HepG2 (cell line): Measurements from ENCODE around the gene CAMK2G. TPM values are rescaled to one million over a fixed set of nuclear protein-coding genes. Genes with fewer than 3 reads are reported as not detected.

Source experiments
- ATF1 ChIP-seq: IDR thresholded peaks from 2 replicates; pipeline ENCODE4 v1.6.1; 2016; ENCODE audit warnings: mild to moderate bottlenecking, control low read depth
- DBP ChIP-seq: sonication (generic); formaldehyde crosslinking; IDR thresholded peaks from 2 replicates; pipeline ENCODE4 v1.4.0; 2020; ENCODE audit warnings: missing genetic modification reagents; ENCODE audit errors: not compliant biosample characterization
- FOXO1 ChIP-seq: sonication (generic); formaldehyde crosslinking; IDR thresholded peaks from 2 replicates; pipeline ENCODE4 v1.4.0; 2020; ENCODE audit warnings: missing genetic modification reagents
- HOXA9 ChIP-seq: sonication (generic); formaldehyde crosslinking; IDR thresholded peaks from 2 replicates; pipeline ENCODE4 v1.8.1; 2022; ENCODE audit warnings: missing genetic modification reagents, mild to moderate bottlenecking, moderate library complexity, borderline replicate concordance
- NFATC3 ChIP-seq: sonication (generic); formaldehyde crosslinking; IDR thresholded peaks from 2 replicates; pipeline ENCODE4 v1.5.1; 2020; ENCODE audit warnings: mild to moderate bottlenecking, missing genetic modification reagents
- NR2F1 ChIP-seq, 2 experiments: fragments of 450-650 bp in 1 of 2; formaldehyde crosslinking in 1 of 2; IDR thresholded peaks; 2 replicates each; pipeline versions ENCODE4 v1.5.0 to v1.6.1; 2016 to 2020; ENCODE audit warnings: mild to moderate bottlenecking in 1 of 2, missing compliant biosample characterization in 1 of 2, missing genetic modification reagents in 1 of 2, moderate library complexity in 1 of 2
- PITX1 ChIP-seq: sonication (generic); formaldehyde crosslinking; IDR thresholded peaks from 2 replicates; pipeline ENCODE4 v1.5.1; 2020; ENCODE audit warnings: mild to moderate bottlenecking, missing genetic modification reagents
- PRPF4 ChIP-seq: fragments of 200-400 bp; formaldehyde crosslinking; IDR thresholded peaks from 2 replicates; pipeline ENCODE4 v1.6.1; 2016; ENCODE audit warnings: low read length, low read depth; ENCODE audit not compliant: poor library complexity, severe bottlenecking
- REL ChIP-seq: sonication (generic); formaldehyde crosslinking; conservative IDR thresholded peaks from 2 replicates; pipeline ENCODE4 v1.8.0; 2022; ENCODE audit warnings: mild to moderate bottlenecking, missing genetic modification reagents, moderate library complexity
- REXO4 ChIP-seq: sonication (generic); formaldehyde crosslinking; IDR thresholded peaks from 2 replicates; pipeline ENCODE4 v1.8.0; 2022; ENCODE audit warnings: missing genetic modification reagents, mild to moderate bottlenecking, borderline replicate concordance
- SALL1 ChIP-seq: sonication (generic); formaldehyde crosslinking; IDR thresholded peaks from 2 replicates; pipeline ENCODE4 v1.8.0; 2022; ENCODE audit warnings: mild to moderate bottlenecking, missing genetic modification reagents
- SALL2 ChIP-seq: sonication (generic); formaldehyde crosslinking; IDR thresholded peaks from 2 replicates; pipeline ENCODE4 v1.8.1; 2023; ENCODE audit warnings: mild to moderate bottlenecking, missing genetic modification reagents, inconsistent platforms
- SRSF1 ChIP-seq: fragments of 200-400 bp; formaldehyde crosslinking; optimal IDR thresholded peaks from 2 replicates; pipeline ENCODE3; 2017; ENCODE audit warnings: mild to moderate bottlenecking, low read depth, low read length, moderate library complexity
- SRSF4 ChIP-seq: fragments of 200-400 bp; formaldehyde crosslinking; IDR thresholded peaks from one replicate; pipeline ENCODE4 v1.6.1; 2018; ENCODE audit warnings: mild to moderate bottlenecking, low read depth, low read length, moderate library complexity; ENCODE audit not compliant: poor library complexity, severe bottlenecking
- SUZ12 ChIP-seq: fragments of 150-350 bp; IDR thresholded peaks from 2 replicates; pipeline ENCODE4 v1.6.1; 2014; ENCODE audit warnings: low read depth, low read length
- TEAD2 ChIP-seq: sonication (generic); formaldehyde crosslinking; IDR thresholded peaks from 2 replicates; pipeline ENCODE4 v1.9.0; 2021; ENCODE audit warnings: missing genetic modification reagents
- TOE1 ChIP-seq: sonication (generic); formaldehyde crosslinking; IDR thresholded peaks from 2 replicates; pipeline ENCODE4 v1.4.0; 2020; ENCODE audit warnings: mild to moderate bottlenecking, missing genetic modification reagents
- U2AF2 ChIP-seq: fragments of 200-400 bp; formaldehyde crosslinking; IDR thresholded peaks from 2 replicates; pipeline ENCODE4 v1.6.1; 2017; ENCODE audit warnings: low read depth, mild to moderate bottlenecking, low read length
- ZBTB44 ChIP-seq: sonication (generic); formaldehyde crosslinking; IDR thresholded peaks from 2 replicates; pipeline ENCODE4 v1.4.0; 2020; ENCODE audit warnings: missing genetic modification reagents
- ZBTB49 ChIP-seq: sonication (generic); formaldehyde crosslinking; IDR thresholded peaks from 2 replicates; pipeline ENCODE4 v1.4.0; 2020; ENCODE audit warnings: missing genetic modification reagents, borderline replicate concordance
- ZNF101 ChIP-seq: sonication (generic); formaldehyde crosslinking; IDR thresholded peaks from 2 replicates; pipeline ENCODE4 v1.4.0; 2020; ENCODE audit warnings: mild to moderate bottlenecking, low read depth, missing genetic modification reagents, borderline replicate concordance
- ZNF317 ChIP-seq: sonication (generic); formaldehyde crosslinking; IDR thresholded peaks from 2 replicates; pipeline ENCODE4 v1.5.0; 2020; ENCODE audit warnings: mild to moderate bottlenecking, missing genetic modification reagents
- ZNF574 ChIP-seq: sonication (generic); formaldehyde crosslinking; IDR thresholded peaks from 2 replicates; pipeline ENCODE4 v1.4.0; 2020; ENCODE audit warnings: missing genetic modification reagents
- ZNF713 ChIP-seq: sonication (generic); formaldehyde crosslinking; IDR thresholded peaks from 2 replicates; pipeline ENCODE4 v1.4.0; 2020; ENCODE audit warnings: mild to moderate bottlenecking, missing genetic modification reagents
- polyA plus RNA-seq, 8 experiments: library from polyadenylated mRNA; depleted of rRNA in 3 of 8; stranded (reverse) in 7 of 8; unstranded in 1 of 8; fragments of >200 nt; fragmentation: Illumina TruSeq in 4 of 8; extraction: Trizol in 4 of 8; gene quantifications; 2 replicates each; pipeline versions ENCODE4 v1.2.1 to v1.2.3, GENCODE V29; 2011 to 2016; ENCODE audit warnings: low read depth in 4 of 8, missing spikeins in 1 of 8, mixed read lengths in 1 of 8; ENCODE audit not compliant: insufficient read depth in 1 of 8
- total RNA-seq, 5 experiments: library from RNA; depleted of rRNA; stranded (reverse); fragments of >200 nt; fragmentation: Illumina TruSeq; extraction: Trizol; gene quantifications; 2 replicates each; pipeline ENCODE4 v1.2.3, GENCODE V29; 2016; ENCODE audit warnings: low read depth in 1 of 5

Gene CAMK2G
- total and polyA plus RNA-seq, 2 of the 13 experiments (the other 11 are each of a cell fraction or from before 2014, with no cell fraction given): 15.9 to 18.8 TPM

- TF ChIP-seq DBP (CRISPR knock-in tag) (no peak), ZBTB44 (CRISPR knock-in tag) (no peak), PRPF4 (no peak), ATF1 (CRISPR knock-in tag) (peak; percentile 60; the same call in 1 of the 2 replicates), REXO4 (CRISPR knock-in tag) (no peak), ZNF574 (CRISPR knock-in tag) (peak; percentile 83), FOXO1 (CRISPR knock-in tag) (peak; percentile 62; the same call in 1 of the 2 replicates), REL (no peak), NR2F1 (CRISPR knock-in tag; IDR thresholded peaks at IDR 0.05) (no peak), SALL1 (CRISPR knock-in tag) (peak; percentile 62; the same call in 1 of the 2 replicates), U2AF2 (no peak), PITX1 (no peak), TOE1 (CRISPR knock-in tag) (no peak), NFATC3 (no peak), ZNF317 (CRISPR knock-in tag) (0 out of 2 replicates have a peak, but pooled peaks have one; percentile 64), SALL2 (CRISPR knock-in tag) (no peak), SRSF1 (no peak), ZBTB49 (CRISPR knock-in tag) (no peak), TEAD2 (CRISPR knock-in tag) (no peak), ZNF101 (CRISPR knock-in tag) (no peak), HOXA9 (no peak), SRSF4 (no peak), SUZ12 (peak; percentile 79), ZNF713 (CRISPR knock-in tag) (no peak)
Measured at GRCh38 chr10:73785211-73785720, 89.1 kb downstream of the CAMK2G start, which contains the start of gene ZSWIM8 (continued).
